ENCODE results near the gene COL5A3. TPM values are rescaled to one million over a fixed set of nuclear protein-coding genes. Genes with fewer than 3 reads are reported as not detected.

COL5A3 gene
- total RNA-seq, 2 donors from 2014 or later: 6.8 to 7.2 TPM

- peak overlapping the region in 1 of 2 donors; percentile 42 for H3K27ac ChIP-seq
- H3K9me3 ChIP-seq: no peaks in the 10 kb centered on the region
- H3K36me3 ChIP-seq: no peaks in the 10 kb centered on the region
- H3K27me3 ChIP-seq: peaks cover 0 to 11% of the 10 kb centered on the region in 2 donors
- peak overlapping the region; percentile 16 to 53 for H3K4me3 ChIP-seq
- peaks cover 0 to 19% of the 10 kb centered on the region in 2 donors for H3K4me1 ChIP-seq
- DNase-seq (ENCODE audit: low spot score): no peak
- TF ChIP-seq CTCF (IDR thresholded peaks at IDR 0.05): no peak
These were observed 96.9 kb downstream of the COL5A3 start for GRCh38 chr19:9913237-9914000.

GRCh38 chr19:9912551-9913236 lies 97.6 kb downstream of the COL5A3 start:
- no peak for DNase-seq (ENCODE audit: low spot score)
- Histone ChIP-seq H3K4me1 (peaks cover 0 to 19% of the 10 kb centered on the region in 2 donors), H3K27me3 (peaks cover 0 to 11% of the 10 kb centered on the region in 2 donors), H3K27ac (no peak overlapping the region), H3K9me3 (no peaks in the 10 kb centered on the region), H3K4me3 (peak overlapping the region in 1 of 2 donors; percentile 53), H3K36me3 (no peaks in the 10 kb centered on the region)
- TF ChIP-seq CTCF (IDR thresholded peaks at IDR 0.05): no peak

GRCh38 chr19:9911524-9912185 lies 98.6 kb downstream of the COL5A3 start:
- DNase-seq (ENCODE audit: low spot score): no peak
- TF ChIP-seq CTCF (IDR thresholded peaks at IDR 0.05): no peak
- H3K27me3 ChIP-seq: peaks cover 0 to 11% of the 10 kb centered on the region in 2 donors
- no peak overlapping the region for H3K27ac ChIP-seq
- H3K4me1 ChIP-seq: peaks cover 0 to 19% of the 10 kb centered on the region in 2 donors
- H3K36me3 ChIP-seq: no peaks in the 10 kb centered on the region
- H3K4me3 ChIP-seq: no peak overlapping the region
- H3K9me3 ChIP-seq: no peaks in the 10 kb centered on the region

GRCh38 chr19:9910625-9911024 lies 99.7 kb downstream of the COL5A3 start:
- peaks cover 0 to 11% of the 10 kb centered on the region in 2 donors for H3K27me3 ChIP-seq

More at GRCh38 chr19:9910625-9911024, 99.7 kb downstream of the COL5A3 start:
- H3K4me3 ChIP-seq: no peak overlapping the region
- H3K27ac ChIP-seq: no peak overlapping the region
- DNase-seq (ENCODE audit: low spot score): no peak
- H3K36me3 ChIP-seq: no peaks in the 10 kb centered on the region
- no peaks in the 10 kb centered on the region for H3K9me3 ChIP-seq
- peaks cover 0 to 19% of the 10 kb centered on the region in 2 donors for H3K4me1 ChIP-seq
- TF ChIP-seq CTCF (IDR thresholded peaks at IDR 0.05): no peak

Small RNA genes within 50 kb of the gene (microRNA-seq; reads per million reads assigned to microRNA genes)
- 0 reads per million in 2 donors for gene MIR5589 (ENCODE audit: borderline number of aligned reads in 2 of 2, borderline replicate concordance in 1 of 2)

Other genes starting within 250 kb of the COL5A3 start
- 1 to 10 TPM; 8.0 to 8.4 TPM for gene ZNF846, start 241.8 kb downstream of the COL5A3 start, total RNA-seq
- gene FBXL12, start 191.4 kb downstream of the COL5A3 start, total RNA-seq: 10 to 100 TPM; 10.2 to 15.8 TPM
- 100 to 1,000 TPM; 677 to 684 TPM for gene UBL5, start 182.6 kb downstream of the COL5A3 start, total RNA-seq
- gene PIN1, start 175.2 kb downstream of the COL5A3 start, total RNA-seq: 100 to 1,000 TPM; 111 to 125 TPM
- 1 to 10 TPM; 1.4 to 3.5 TPM for gene OLFM2, start 74.0 kb downstream of the COL5A3 start, total RNA-seq
- gene RDH8, start 3.0 kb upstream of the COL5A3 start, total RNA-seq: not detected
- 10 to 100 TPM; 11.6 to 16.8 TPM for gene SHFL, start 75.8 kb upstream of the COL5A3 start, total RNA-seq
- gene ANGPTL6, start 92.2 kb upstream of the COL5A3 start, total RNA-seq: under 1 TPM in 1 of 2 donors, not detected in 1; 0.31 TPM
- gene PPAN, start 95.9 kb upstream of the COL5A3 start, total RNA-seq: 10 to 100 TPM; 12.7 to 23.2 TPM
- gene P2RY11, start 101.2 kb upstream of the COL5A3 start, total RNA-seq: 1 to 10 TPM in 1 of 2 donors, under 1 TPM in 1; 0.30 to 3.9 TPM
- gene EIF3G, start 109.4 kb upstream of the COL5A3 start, total RNA-seq: 100 to 1,000 TPM; 163 to 240 TPM
- gene DNMT1, start 184.4 kb upstream of the COL5A3 start, total RNA-seq: 10 to 100 TPM; 17.2 to 27.7 TPM
- 10 to 100 TPM in 1 of 2 donors, 1 to 10 TPM in 1; 4.3 to 14.7 TPM for gene S1PR2, start 220.8 kb upstream of the COL5A3 start, total RNA-seq
- 10 to 100 TPM; 75.9 to 86.3 TPM for gene MRPL4, start 241.7 kb upstream of the COL5A3 start, total RNA-seq